CD4-positive, alpha-beta T cell (primary cell): Measurements from ENCODE around the gene CLTCL1. TPM values are rescaled to one million over a fixed set of nuclear protein-coding genes. Genes with fewer than 3 reads are reported as not detected.
A peak's percentile ranks its signal among the peaks of the same experiment; 100 is the strongest.

Experiments
- ATAC-seq: fragments of 200-7000 bp; cut with Tn5 transposase; one replicate; pipeline ENCODE4 v1.10.0; 2022; ENCODE audit warnings: mild to moderate bottlenecking; ENCODE audit not compliant: poor library complexity
- CTCF ChIA-PET: fragments of 350-600 bp; sonication (Branson Sonifier 250); formaldehyde crosslinking; loops from one replicate; lab custom pipeline; 2021; ENCODE audit warnings: antibody characterized with exemption, inconsistent platforms; lab: Charles Lee
- POLR2A ChIA-PET: fragments of 350-600 bp; sonication (Branson Sonifier 250); formaldehyde crosslinking; loops from one replicate; lab custom pipeline; 2021; ENCODE audit warnings: antibody characterized with exemption, inconsistent platforms; lab: Charles Lee
- DNase-seq, 14 experiments: peaks; one replicate each; pipeline ENCODE4 v3.0.0-alpha.2; 2013 to 2020; ENCODE audit warnings: mixed read lengths in 2 of 14
- H3K27ac ChIP-seq, 2 donors: one replicate each; pipeline versions ENCODE4 v1.5.1 to v1.7.0; 2013; ENCODE audit warnings: low read length in 2 of 2, low read depth in 1 of 2, mild to moderate bottlenecking in 1 of 2
- H3K27me3 ChIP-seq, 2 experiments: 1 replicate in 1 of 2; 2 replicates in 1 of 2; pipeline versions ENCODE4 v1.6.1 to v1.7.0; 2013; ENCODE audit warnings: low read length in 2 of 2, control low read depth in 1 of 2, mild to moderate bottlenecking in 1 of 2, moderate library complexity in 1 of 2; ENCODE audit not compliant: insufficient read depth in 2 of 2, control insufficient read depth in 1 of 2
- H3K36me3 ChIP-seq: one replicate; pipeline ENCODE4 v1.6.1; 2013; ENCODE audit warnings: low read length, control low read depth; ENCODE audit not compliant: insufficient read depth
- H3K4me1 ChIP-seq: one replicate; pipeline ENCODE4 v1.6.1; 2013; ENCODE audit warnings: low read length, control low read depth; ENCODE audit not compliant: insufficient read depth
- H3K4me3 ChIP-seq: one replicate; pipeline ENCODE4 v1.5.1; 2013; ENCODE audit warnings: mild to moderate bottlenecking, low read length, moderate library complexity
- H3K9me3 ChIP-seq, 2 experiments: 1 replicate in 1 of 2; 2 replicates in 1 of 2; pipeline versions ENCODE4 v1.6.1 to v1.7.0; 2013; ENCODE audit warnings: low read length in 2 of 2, mild to moderate bottlenecking in 2 of 2, control low read depth in 1 of 2, moderate library complexity in 1 of 2; ENCODE audit not compliant: control insufficient read depth in 1 of 2, insufficient read depth in 1 of 2
- H3K27ac Mint-ChIP-seq: one replicate; pipeline ENCODE4 v1.8.0; 2020; ENCODE audit warnings: mixed read lengths
- H3K27me3 Mint-ChIP-seq: one replicate; pipeline ENCODE4 v1.8.0; 2021; ENCODE audit warnings: mixed read lengths
- H3K36me3 Mint-ChIP-seq: one replicate; pipeline ENCODE4 v1.8.0; 2021; ENCODE audit warnings: low read depth, mixed read lengths
- H3K4me1 Mint-ChIP-seq: one replicate; pipeline ENCODE4 v1.8.0; 2021; ENCODE audit warnings: low read depth, mixed read lengths
- H3K4me3 Mint-ChIP-seq: one replicate; pipeline ENCODE4 v1.8.0; 2020; ENCODE audit warnings: mild to moderate bottlenecking, mixed read lengths
- H3K9me3 Mint-ChIP-seq: one replicate; pipeline ENCODE4 v1.8.0; 2020; ENCODE audit warnings: mixed read lengths
- intact Hi-C, 2 experiments: fragments of 100-400 bp; cut with DNase I in 1 of 2; cut with micrococcal nuclease in 1 of 2; formaldehyde crosslinking; loops; one replicate each; pipeline versions ENCODE4 v1.15.1 to v1.9.0; 2023 to 2025; cut with DNase I, micrococcal nuclease
- total RNA-seq, 174 experiments: library from RNA in 2 of 174; stranded (reverse) in 2 of 174; gene quantifications; one replicate each; pipeline ENCODE4 v1.2.3 and lab custom pipeline; 2021 to 2026
- TF ChIP-seq, protein P1 (sequence below): fragments of 200-600 bp; IDR thresholded peaks from one replicate; pipeline ENCODE4 v1.8.0; 2022; ENCODE audit warnings: antibody characterized with exemption, mild to moderate bottlenecking

Gene CLTCL1
- total RNA-seq, 2 experiments from 2014 or later: 0.52 to 1.5 TPM

DNA sequence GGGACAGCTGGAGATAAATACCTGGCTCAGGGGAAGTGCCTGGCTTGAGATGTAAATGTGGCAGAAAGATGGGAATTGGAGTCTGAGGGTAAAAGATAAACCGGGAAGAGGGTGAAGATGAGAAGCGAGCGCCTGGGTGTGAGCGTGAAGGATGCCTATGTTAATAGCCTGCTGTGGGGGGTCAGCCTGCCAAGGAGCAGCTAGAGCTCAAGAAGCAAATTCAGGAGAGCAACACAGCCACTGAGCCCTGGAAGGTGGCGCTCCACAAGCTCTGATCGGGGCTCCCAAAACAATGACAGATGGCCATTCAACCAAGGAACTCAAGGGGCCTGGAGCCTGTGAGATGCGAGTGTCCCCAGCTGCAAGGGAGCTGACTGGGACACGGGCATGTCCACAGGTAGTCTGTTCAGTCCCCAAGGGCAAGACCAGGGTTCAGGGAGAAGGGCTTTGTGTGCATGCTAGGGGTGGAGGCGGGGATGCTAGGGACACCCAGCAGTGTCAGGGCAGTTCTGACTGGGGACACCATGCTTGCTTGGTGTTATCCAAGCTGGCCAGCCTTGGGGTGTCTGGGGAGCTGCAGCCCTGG, 144.2 kb downstream of the CLTCL1 start:
- Histone ChIP-seq H3K4me3 (no peak overlapping the region), H3K27me3 (peaks cover 32 to 34% of the 10 kb centered on the region in 2 experiments), H3K4me1 (peaks cover 39% of the 10 kb centered on the region), H3K36me3 (peaks cover 5% of the 10 kb centered on the region), H3K27ac (no peak overlapping the region), H3K9me3 (peaks cover 5 to 21% of the 10 kb centered on the region in 2 experiments)
- Mint-ChIP-seq H3K27me3 (peaks cover 31% of the 10 kb centered on the region), H3K9me3 (no peaks in the 10 kb centered on the region), H3K4me1 (peaks cover 27% of the 10 kb centered on the region), H3K27ac (no peak overlapping the region), H3K4me3 (peak overlapping the region; percentile 1), H3K36me3 (peaks cover 10% of the 10 kb centered on the region)
- intact Hi-C loops: loop anchor here (10.0 kb wide), 2 partner anchors 298 to 328 kb away; partner anchors contain the start of genes C22orf39 (in 1 of the 2), CDC45 (in 1 of the 2) and UFD1 (in 1 of the 2)
- ChIA-PET POLR2A (interaction anchor here (0.6 kb wide), 1 partner anchor 330 kb away, joined by 3 read pairs; no protein-coding TSS in a partner anchor), CTCF (no interaction called here)
- TF ChIP-seq, protein P1, sequence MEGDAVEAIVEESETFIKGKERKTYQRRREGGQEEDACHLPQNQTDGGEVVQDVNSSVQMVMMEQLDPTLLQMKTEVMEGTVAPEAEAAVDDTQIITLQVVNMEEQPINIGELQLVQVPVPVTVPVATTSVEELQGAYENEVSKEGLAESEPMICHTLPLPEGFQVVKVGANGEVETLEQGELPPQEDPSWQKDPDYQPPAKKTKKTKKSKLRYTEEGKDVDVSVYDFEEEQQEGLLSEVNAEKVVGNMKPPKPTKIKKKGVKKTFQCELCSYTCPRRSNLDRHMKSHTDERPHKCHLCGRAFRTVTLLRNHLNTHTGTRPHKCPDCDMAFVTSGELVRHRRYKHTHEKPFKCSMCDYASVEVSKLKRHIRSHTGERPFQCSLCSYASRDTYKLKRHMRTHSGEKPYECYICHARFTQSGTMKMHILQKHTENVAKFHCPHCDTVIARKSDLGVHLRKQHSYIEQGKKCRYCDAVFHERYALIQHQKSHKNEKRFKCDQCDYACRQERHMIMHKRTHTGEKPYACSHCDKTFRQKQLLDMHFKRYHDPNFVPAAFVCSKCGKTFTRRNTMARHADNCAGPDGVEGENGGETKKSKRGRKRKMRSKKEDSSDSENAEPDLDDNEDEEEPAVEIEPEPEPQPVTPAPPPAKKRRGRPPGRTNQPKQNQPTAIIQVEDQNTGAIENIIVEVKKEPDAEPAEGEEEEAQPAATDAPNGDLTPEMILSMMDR: no peak
- ATAC-seq: no peak
- peak in 1 of 14 experiments; percentile 6 for DNase-seq

DNA sequence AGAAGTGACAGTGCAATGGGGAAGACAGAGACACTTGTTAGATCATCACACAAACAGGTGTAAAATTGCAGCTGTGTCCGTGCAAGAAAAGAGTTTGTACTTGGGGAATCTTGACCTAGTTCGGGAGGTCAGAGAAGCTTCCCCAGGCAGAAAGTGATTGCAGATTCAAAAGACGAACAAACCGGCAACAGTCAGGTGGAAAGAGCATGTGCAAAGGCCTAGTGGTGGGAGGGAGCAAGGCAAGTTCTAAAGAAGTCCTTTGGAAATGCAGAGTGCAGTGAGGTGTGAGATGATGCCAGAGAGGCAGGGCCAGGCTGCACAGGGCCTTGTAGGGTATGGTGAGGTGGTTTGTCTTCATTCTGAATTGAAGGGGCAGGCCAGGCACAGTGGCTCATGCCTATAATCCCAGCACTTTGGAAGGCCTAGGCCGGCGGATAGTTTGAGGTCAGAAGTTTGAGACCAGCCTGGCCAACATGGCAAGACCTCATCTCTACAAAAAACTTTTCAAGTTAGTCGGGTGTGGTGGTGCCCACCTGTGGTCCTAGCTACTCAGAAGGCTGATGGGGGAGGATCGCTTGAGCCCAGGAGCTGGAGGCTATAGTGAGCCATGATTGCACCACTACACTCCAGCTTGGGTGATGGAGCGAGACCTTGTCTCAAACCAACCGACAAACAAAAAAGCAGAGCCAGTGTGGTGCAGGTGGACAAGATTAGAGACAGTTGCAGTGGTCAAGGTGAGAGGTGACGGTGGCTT, 145.1 kb downstream of the CLTCL1 start:
- Histone ChIP-seq H3K27ac (no peak overlapping the region), H3K27me3 (peaks cover 24 to 27% of the 10 kb centered on the region in 2 experiments), H3K9me3 (peaks cover under 1 to 18% of the 10 kb centered on the region in 2 experiments), H3K36me3 (peaks cover 14% of the 10 kb centered on the region), H3K4me3 (no peak overlapping the region), H3K4me1 (peaks cover 39% of the 10 kb centered on the region)
- peak in 1 of 14 experiments; percentile 16 for DNase-seq
- ATAC-seq: no peak
- peaks cover 23% of the 10 kb centered on the region for H3K27me3 Mint-ChIP-seq
- H3K27ac Mint-ChIP-seq: no peak overlapping the region
- ChIA-PET CTCF (interaction anchor here (0.8 kb wide), 1 partner anchor 27 kb away, joined by 3 read pairs; no protein-coding TSS in a partner anchor), POLR2A (interaction anchor here (0.6 kb wide), 1 partner anchor 331 kb away, joined by 3 read pairs; no protein-coding TSS in a partner anchor)
- TF ChIP-seq, protein P1: no peak
- intact Hi-C loops: loop anchor here (1.0 to 10.0 kb wide), 3 partner anchors 298 to 572 kb away; partner anchors contain the start of genes C22orf39 (in 1 of the 2), CDC45 (in 1 of the 2) and UFD1 (in 1 of the 2)
- peaks cover 26% of the 10 kb centered on the region for H3K4me1 Mint-ChIP-seq
- no peak overlapping the region for H3K4me3 Mint-ChIP-seq
- no peaks in the 10 kb centered on the region for H3K9me3 Mint-ChIP-seq
- H3K36me3 Mint-ChIP-seq: peaks cover 13% of the 10 kb centered on the region

DNA sequence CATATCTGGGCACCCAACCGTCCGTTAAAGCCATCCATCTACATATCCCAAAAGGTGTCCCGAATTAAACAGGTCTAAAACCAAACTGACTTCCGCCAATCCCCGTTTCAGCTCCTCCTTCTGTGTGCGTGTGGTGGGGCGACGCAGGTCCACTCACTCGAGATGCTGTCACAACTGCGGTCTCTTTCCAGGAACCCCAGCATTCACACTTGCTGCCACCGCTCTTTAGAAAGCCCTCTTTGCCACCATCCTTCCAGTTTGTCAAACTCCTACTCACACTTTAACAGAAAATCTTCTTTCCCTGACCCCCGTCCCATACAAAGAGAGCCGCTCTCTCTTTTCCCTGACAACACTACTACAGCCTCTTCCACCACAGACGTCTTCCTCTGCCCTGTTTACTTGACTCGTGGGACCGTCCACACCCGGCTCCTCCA, 147.5 kb downstream of the CLTCL1 start:
- peaks cover 37% of the 10 kb centered on the region for H3K36me3 Mint-ChIP-seq
- TF ChIP-seq, protein P1: no peak
- H3K4me1 ChIP-seq: peaks cover 23% of the 10 kb centered on the region
- ChIA-PET POLR2A (interaction anchor here (0.9 to 3.3 kb wide), 13 partner anchors 10 to 486 kb away, joined by 3 to 34 read pairs (median 7); partner anchors contain the start of genes C22orf39, CDC45, DGCR2 and HIRA), CTCF (interaction anchor here (0.6 to 2.8 kb wide), 17 partner anchors 18 to 486 kb away, joined by 3 to 19 read pairs (median 4); partner anchors contain the start of genes CDC45, SLC25A1 and UFD1)
- peak in 7 of 14 experiments; percentile 13 to 66 (median 25) for DNase-seq
- H3K4me1 Mint-ChIP-seq: peaks cover 22% of the 10 kb centered on the region
- ATAC-seq: peak; percentile 16
- peak overlapping the region; percentile 90 for H3K4me3 ChIP-seq
- peaks cover 0 to 6% of the 10 kb centered on the region in 2 experiments for H3K9me3 ChIP-seq
- peaks cover 10 to 16% of the 10 kb centered on the region in 2 experiments for H3K27me3 ChIP-seq
- peak overlapping the region; percentile 81 to 86 for H3K27ac ChIP-seq
- no peaks in the 10 kb centered on the region for H3K9me3 Mint-ChIP-seq
- peaks cover 38% of the 10 kb centered on the region for H3K36me3 ChIP-seq
- H3K27ac Mint-ChIP-seq: peak overlapping the region; percentile 94
- peak overlapping the region; percentile 97 for H3K4me3 Mint-ChIP-seq
- H3K27me3 Mint-ChIP-seq: peaks cover 16% of the 10 kb centered on the region
- intact Hi-C loops: loop anchor here (1.0 to 10.0 kb wide), 11 partner anchors 22 to 575 kb away; partner anchors contain the start of genes CDC45 (in 2 of the 2), UFD1 (in 2 of the 2), C22orf39 (in 1 of the 2) and CLTCL1 (in 1 of the 2)
